Suprapubic skin (tissue), 3 donors: ENCODE measurements around the gene RGS2.

Experiments used
- POLR2A ChIP-seq, 2 donors: fragments of 450-650 bp; IDR thresholded peaks; one replicate each; pipeline ENCODE4 v1.6.1; 2017; ENCODE audit warnings: antibody characterized with exemption in 2 of 2, mild to moderate bottlenecking in 2 of 2, moderate library complexity in 2 of 2
- TF ChIP-seq, protein P1 (sequence below), 2 donors: fragments of 200-600 bp in 1 of 2; fragments of 450-650 bp in 1 of 2; sonication (generic) in 1 of 2; IDR thresholded peaks; one replicate each; pipeline ENCODE4 v1.5.1; 2016 to 2019; ENCODE audit warnings: antibody characterized with exemption in 2 of 2, mild to moderate bottlenecking in 1 of 2, moderate library complexity in 1 of 2

GRCh38 chr1:192762265-192762664, 46.6 kb upstream of the RGS2 start:
- TF ChIP-seq POLR2A (IDR thresholded peaks at IDR 0.05), result no peak
- TF ChIP-seq, protein P1, sequence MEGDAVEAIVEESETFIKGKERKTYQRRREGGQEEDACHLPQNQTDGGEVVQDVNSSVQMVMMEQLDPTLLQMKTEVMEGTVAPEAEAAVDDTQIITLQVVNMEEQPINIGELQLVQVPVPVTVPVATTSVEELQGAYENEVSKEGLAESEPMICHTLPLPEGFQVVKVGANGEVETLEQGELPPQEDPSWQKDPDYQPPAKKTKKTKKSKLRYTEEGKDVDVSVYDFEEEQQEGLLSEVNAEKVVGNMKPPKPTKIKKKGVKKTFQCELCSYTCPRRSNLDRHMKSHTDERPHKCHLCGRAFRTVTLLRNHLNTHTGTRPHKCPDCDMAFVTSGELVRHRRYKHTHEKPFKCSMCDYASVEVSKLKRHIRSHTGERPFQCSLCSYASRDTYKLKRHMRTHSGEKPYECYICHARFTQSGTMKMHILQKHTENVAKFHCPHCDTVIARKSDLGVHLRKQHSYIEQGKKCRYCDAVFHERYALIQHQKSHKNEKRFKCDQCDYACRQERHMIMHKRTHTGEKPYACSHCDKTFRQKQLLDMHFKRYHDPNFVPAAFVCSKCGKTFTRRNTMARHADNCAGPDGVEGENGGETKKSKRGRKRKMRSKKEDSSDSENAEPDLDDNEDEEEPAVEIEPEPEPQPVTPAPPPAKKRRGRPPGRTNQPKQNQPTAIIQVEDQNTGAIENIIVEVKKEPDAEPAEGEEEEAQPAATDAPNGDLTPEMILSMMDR (IDR thresholded peaks at IDR 0.05), result no peak
